Lower leg skin (tissue), 4 donors: Measurements from ENCODE around the gene ABCA13. TPM values are rescaled to one million over a fixed set of nuclear protein-coding genes. Genes with fewer than 3 reads are reported as not detected.

Experiments used
- DNase-seq, 2 donors: peaks; one replicate each; pipeline ENCODE4 v3.0.0-alpha.2; 2019; ENCODE audit warnings: low spot score in 2 of 2
- H3K4me3 ChIP-seq: fragments of 200-600 bp; sonication (generic); 2 replicates; pipeline ENCODE4 v1.5.1; 2017; ENCODE audit warnings: mild to moderate bottlenecking, low read depth; ENCODE audit not compliant: poor library complexity, severe bottlenecking
- CTCF ChIP-seq, 3 donors: fragments of 450-650 bp; IDR thresholded peaks; one replicate each; pipeline ENCODE4 v1.5.1; 2016; ENCODE audit warnings: antibody characterized with exemption in 3 of 3, mild to moderate bottlenecking in 3 of 3, moderate library complexity in 2 of 3
- POLR2A ChIP-seq, 2 donors: fragments of 450-650 bp; IDR thresholded peaks; one replicate each; pipeline ENCODE4 v1.6.1; 2016 to 2017; ENCODE audit warnings: antibody characterized with exemption in 2 of 2, mild to moderate bottlenecking in 1 of 2, moderate library complexity in 1 of 2
- WGBS, 2 donors: methylation state at CpG; one replicate each; pipeline ENCODE4 v1.1.5; 2018; 5-methylcytosine and 5-hydroxymethylcytosine counted together
- intact Hi-C: fragments of 100-400 bp; cut with DNase I; formaldehyde crosslinking; loops from one replicate; pipeline ENCODE4 v1.15.0; 2023; ENCODE audit warnings: low total_unique reads
- total RNA-seq, 4 donors: library from RNA; depleted of rRNA; stranded (reverse); fragments of >200 nt; gene quantifications; one replicate each; pipeline ENCODE4 v1.1.0, GENCODE V29; 2016

ABCA13 gene
- total RNA-seq, 4 donors from 2014 or later: 0.08 to 1.7 (median 0.52) TPM

GRCh38 chr7:48428091-48428684 is 256.9 kb downstream of the ABCA13 start:
- no peak overlapping the region for H3K4me3 ChIP-seq
- TF ChIP-seq CTCF (IDR thresholded peaks at IDR 0.05) (no peak), POLR2A (IDR thresholded peaks at IDR 0.05) (no peak)
- DNase-seq: no peak
- 68 to 71% methylated on average over 3 of the region's 3 CpGs for WGBS, 2 donors
- intact Hi-C loops: no loop called here

GRCh38 chr7:48429117-48429516 is 257.9 kb downstream of the ABCA13 start:
- DNase-seq: no peak
- H3K4me3 ChIP-seq: no peak overlapping the region
- intact Hi-C loops: no loop called here
- TF ChIP-seq CTCF (IDR thresholded peaks at IDR 0.05) (no peak), POLR2A (IDR thresholded peaks at IDR 0.05) (no peak)

GRCh38 chr7:48438206-48438605 is 266.9 kb downstream of the ABCA13 start:
- WGBS, 2 donors: 10 to 15% methylated on average over 1 of the region's 1 CpG

GRCh38 chr7:48441848-48442492 is 270.7 kb downstream of the ABCA13 start:
- intact Hi-C loops: no loop called here
- no peak for TF ChIP-seq CTCF (IDR thresholded peaks at IDR 0.05)
- no peak for TF ChIP-seq POLR2A (IDR thresholded peaks at IDR 0.05)
- no peak overlapping the region for H3K4me3 ChIP-seq
- DNase-seq: no peak
- WGBS, 2 donors: 82 to 87% methylated on average over 8 of the region's 8 CpGs

More at GRCh38 chr7:48438206-48438605, 266.9 kb downstream of the ABCA13 start:
- DNase-seq: no peak
- no peak for TF ChIP-seq CTCF (IDR thresholded peaks at IDR 0.05)
- TF ChIP-seq POLR2A (IDR thresholded peaks at IDR 0.05): no peak
- intact Hi-C loops: no loop called here
- no peak overlapping the region for H3K4me3 ChIP-seq

- no peak overlapping the region for H3K4me3 ChIP-seq
- intact Hi-C loops: no loop called here
- whole genome bisulfite sequencing, 2 donors: 92 to 95% methylated on average over 5 of the region's 5 CpGs
- DNase-seq: no peak
- TF ChIP-seq POLR2A (IDR thresholded peaks at IDR 0.05): no peak
- TF ChIP-seq CTCF (IDR thresholded peaks at IDR 0.05): no peak
Measured at GRCh38 chr7:48443051-48443450, 271.8 kb downstream of the ABCA13 start.

- no peak overlapping the region for H3K4me3 ChIP-seq
- no peak for DNase-seq
- no peak for TF ChIP-seq CTCF (IDR thresholded peaks at IDR 0.05)
- no peak for TF ChIP-seq POLR2A (IDR thresholded peaks at IDR 0.05)
- intact Hi-C loops: no loop called here
Measured at GRCh38 chr7:48446721-48447120, 275.5 kb downstream of the ABCA13 start.
